ENCODE results near the gene NOPCHAP1. TPM values are rescaled to one million over a fixed set of nuclear protein-coding genes. Genes with fewer than 3 reads are reported as not detected.
"Not testable (repeated sequence)": the region's sequence is repeated elsewhere in the genome, so short reads cannot be mapped to it uniquely, and the experiment has no call there.

The NOPCHAP1 gene
- total RNA-seq, 1 donor from 2014 or later = 9.9 TPM

DNA sequence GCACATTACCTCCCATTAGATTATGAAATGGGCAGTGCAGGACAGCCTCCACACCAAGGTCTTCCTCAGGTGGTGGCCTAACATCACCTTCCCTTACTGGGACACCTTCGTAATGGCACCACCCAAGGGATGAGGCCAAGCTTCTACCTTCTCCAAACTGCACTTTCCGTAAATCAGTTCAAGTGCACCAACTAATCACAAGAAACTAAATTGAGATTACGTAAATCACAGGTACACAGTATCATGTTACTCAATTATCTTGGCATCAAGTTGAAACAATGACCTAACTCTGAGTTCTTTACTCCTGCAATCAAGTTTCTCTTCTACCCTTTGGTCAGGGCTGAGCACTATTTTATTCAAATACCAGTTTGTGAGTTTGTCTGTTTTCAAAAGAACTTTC is 41.9 kb upstream of the NOPCHAP1 start:
- Mint-ChIP-seq H3K27me3 (ENCODE audit: unreplicated experiment) (no peaks in the 10 kb centered on the region), H3K4me3 (ENCODE audit: unreplicated experiment) (no peak overlapping the region)

DNA sequence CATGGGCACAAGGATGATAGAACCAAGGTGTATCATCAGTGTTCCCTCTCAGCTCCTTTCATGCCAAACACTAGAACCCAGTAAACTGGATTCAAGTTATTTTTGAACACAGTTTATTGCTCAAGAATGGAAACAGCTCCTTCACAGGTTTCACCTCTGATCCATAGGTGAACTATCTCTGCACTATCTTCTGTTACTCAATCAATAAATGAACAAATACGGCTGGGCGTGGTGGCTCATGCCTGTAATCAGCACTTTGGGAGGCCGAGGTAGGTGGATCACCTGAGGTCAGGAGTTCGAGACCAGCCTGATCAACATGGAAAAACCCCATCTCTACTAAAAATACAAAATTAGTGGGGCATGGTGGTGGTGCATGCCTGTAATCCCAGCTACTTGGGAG is 37.4 kb upstream of the NOPCHAP1 start:
- peaks cover 26% of the 10 kb centered on the region for H3K4me1 Mint-ChIP-seq (ENCODE audit: unreplicated experiment)
- not testable (repeated sequence) for H3K27me3 Mint-ChIP-seq (ENCODE audit: unreplicated experiment); H3K36me3 Mint-ChIP-seq (ENCODE audit: unreplicated experiment); DNase-seq (ENCODE audit: extremely low spot score, unreplicated experiment); H3K9me3 Mint-ChIP-seq (ENCODE audit: unreplicated experiment); H3K27ac Mint-ChIP-seq (ENCODE audit: unreplicated experiment); H3K4me3 Mint-ChIP-seq (ENCODE audit: unreplicated experiment)

More for the DNA sequence above, 41.9 kb upstream of the NOPCHAP1 start:
- Mint-ChIP-seq H3K27ac (ENCODE audit: unreplicated experiment) (no peak overlapping the region), H3K9me3 (ENCODE audit: unreplicated experiment) (no peaks in the 10 kb centered on the region), H3K4me1 (ENCODE audit: unreplicated experiment) (peaks cover 2% of the 10 kb centered on the region), H3K36me3 (ENCODE audit: unreplicated experiment) (peaks cover 3% of the 10 kb centered on the region)
- DNase-seq (ENCODE audit: extremely low spot score, unreplicated experiment) = no peak
- no peak for TF ChIP-seq CTCF (IDR thresholded peaks at IDR 0.05)

GRCh38 chr12:104951759-104952509 is 34.2 kb upstream of the NOPCHAP1 start:
- H3K27ac Mint-ChIP-seq (ENCODE audit: unreplicated experiment) = peak overlapping the region; percentile 70
- H3K9me3 Mint-ChIP-seq (ENCODE audit: unreplicated experiment) = no peaks in the 10 kb centered on the region
- TF ChIP-seq CTCF (IDR thresholded peaks at IDR 0.05) = no peak
- H3K4me3 Mint-ChIP-seq (ENCODE audit: unreplicated experiment) = no peak overlapping the region
- no peaks in the 10 kb centered on the region for H3K27me3 Mint-ChIP-seq (ENCODE audit: unreplicated experiment)
- H3K4me1 Mint-ChIP-seq (ENCODE audit: unreplicated experiment) = peaks cover 35% of the 10 kb centered on the region
- no peak for DNase-seq (ENCODE audit: extremely low spot score, unreplicated experiment)
- H3K36me3 Mint-ChIP-seq (ENCODE audit: unreplicated experiment) = no peaks in the 10 kb centered on the region

DNA sequence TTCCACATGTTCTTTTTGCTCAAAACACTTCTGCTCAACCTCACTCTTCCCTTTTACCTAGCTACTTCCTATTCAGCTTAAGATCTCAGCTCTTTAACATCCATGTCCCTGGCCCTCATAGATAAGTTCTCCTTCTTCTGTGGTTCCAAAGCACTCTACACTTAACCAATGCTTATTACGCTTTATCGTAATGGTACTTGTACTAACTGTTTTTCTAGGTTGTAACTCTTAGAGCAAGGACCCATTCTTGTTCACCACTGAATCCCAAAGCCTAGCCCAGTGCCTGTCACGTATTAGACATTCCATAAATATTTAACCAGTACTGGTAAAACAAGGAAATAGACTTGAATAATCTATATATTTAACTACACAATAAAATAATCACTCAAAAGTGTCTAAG is 33.3 kb upstream of the NOPCHAP1 start:
- Mint-ChIP-seq H3K4me1 (ENCODE audit: unreplicated experiment) (peaks cover 41% of the 10 kb centered on the region), H3K4me3 (ENCODE audit: unreplicated experiment) (no peak overlapping the region), H3K36me3 (ENCODE audit: unreplicated experiment) (no peaks in the 10 kb centered on the region), H3K9me3 (ENCODE audit: unreplicated experiment) (no peaks in the 10 kb centered on the region), H3K27ac (ENCODE audit: unreplicated experiment) (peak overlapping the region; percentile 9), H3K27me3 (ENCODE audit: unreplicated experiment) (no peaks in the 10 kb centered on the region)
- TF ChIP-seq CTCF (IDR thresholded peaks at IDR 0.05) = no peak
- no peak for DNase-seq (ENCODE audit: extremely low spot score, unreplicated experiment)

GRCh38 chr12:104953323-104953722 is 32.8 kb upstream of the NOPCHAP1 start:
- H3K9me3 Mint-ChIP-seq (ENCODE audit: unreplicated experiment) = no peaks in the 10 kb centered on the region
- no peaks in the 10 kb centered on the region for H3K27me3 Mint-ChIP-seq (ENCODE audit: unreplicated experiment)

More at GRCh38 chr12:104953323-104953722, 32.8 kb upstream of the NOPCHAP1 start:
- DNase-seq (ENCODE audit: extremely low spot score, unreplicated experiment) = no peak
- H3K27ac Mint-ChIP-seq (ENCODE audit: unreplicated experiment) = peak overlapping the region; percentile 16
- no peak overlapping the region for H3K4me3 Mint-ChIP-seq (ENCODE audit: unreplicated experiment)
- no peaks in the 10 kb centered on the region for H3K36me3 Mint-ChIP-seq (ENCODE audit: unreplicated experiment)
- TF ChIP-seq CTCF (IDR thresholded peaks at IDR 0.05) = no peak
- H3K4me1 Mint-ChIP-seq (ENCODE audit: unreplicated experiment) = peaks cover 40% of the 10 kb centered on the region

Data from osteocyte (in vitro differentiated cells).